HG03135 (cell line): ENCODE data around the gene E2F1.

Experiments used
- ATAC-seq: cut with Tn5 transposase; IDR thresholded peaks from one replicate; pipeline ENCODE4 v1.9.1; 2021; ENCODE audit warnings: mild to moderate bottlenecking, moderate library complexity; ENCODE audit not compliant: unreplicated experiment

The E2F1 gene, protein sequence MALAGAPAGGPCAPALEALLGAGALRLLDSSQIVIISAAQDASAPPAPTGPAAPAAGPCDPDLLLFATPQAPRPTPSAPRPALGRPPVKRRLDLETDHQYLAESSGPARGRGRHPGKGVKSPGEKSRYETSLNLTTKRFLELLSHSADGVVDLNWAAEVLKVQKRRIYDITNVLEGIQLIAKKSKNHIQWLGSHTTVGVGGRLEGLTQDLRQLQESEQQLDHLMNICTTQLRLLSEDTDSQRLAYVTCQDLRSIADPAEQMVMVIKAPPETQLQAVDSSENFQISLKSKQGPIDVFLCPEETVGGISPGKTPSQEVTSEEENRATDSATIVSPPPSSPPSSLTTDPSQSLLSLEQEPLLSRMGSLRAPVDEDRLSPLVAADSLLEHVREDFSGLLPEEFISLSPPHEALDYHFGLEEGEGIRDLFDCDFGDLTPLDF

DNA sequence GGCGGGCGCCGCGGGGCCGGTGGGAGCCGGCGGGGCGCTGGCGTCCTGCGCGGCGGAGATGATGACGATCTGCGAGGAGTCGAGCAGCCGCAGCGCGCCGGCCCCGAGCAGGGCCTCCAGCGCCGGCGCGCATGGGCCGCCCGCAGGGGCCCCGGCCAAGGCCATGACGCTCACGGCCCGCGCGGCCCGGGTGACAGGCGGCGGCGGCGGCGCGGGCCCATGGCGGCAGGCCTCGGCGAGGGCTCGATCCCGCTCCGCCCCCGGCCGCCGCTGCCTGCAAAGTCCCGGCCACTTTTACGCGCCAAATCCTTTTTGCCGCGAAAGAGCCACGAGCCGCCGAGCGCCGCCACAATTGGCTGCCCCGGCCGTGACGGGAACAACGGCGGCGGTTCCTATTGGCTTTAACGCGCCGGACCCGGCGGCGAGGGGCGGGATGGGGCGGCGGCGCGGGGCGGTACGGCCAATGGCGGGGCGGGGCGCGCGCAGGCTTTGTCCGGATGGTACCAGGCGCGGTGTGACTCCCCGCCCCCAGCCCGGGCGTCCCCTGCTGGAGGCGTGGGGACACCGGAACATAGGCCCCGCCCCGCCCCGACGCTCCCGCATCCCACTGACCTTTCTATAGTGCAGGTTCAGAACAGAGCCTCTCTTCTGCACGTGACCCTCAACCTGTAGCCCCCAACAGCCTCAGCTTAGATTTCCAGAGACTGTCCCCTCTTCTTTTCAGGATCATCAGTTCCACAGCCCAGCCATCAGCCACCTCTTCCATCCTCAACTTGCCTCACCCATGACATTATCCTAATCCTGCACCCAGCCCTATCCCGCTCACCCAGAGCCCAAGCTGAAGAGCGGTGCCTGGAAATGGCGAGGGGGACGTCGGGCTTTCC is at the start of gene E2F1:
TSS of gene E2F1 (minus strand) at position 286 of the 884 bp plus-strand sequence. CDS start at position 165, 121 bp downstream.
- peak; percentile 79 for ATAC-seq

DNA sequence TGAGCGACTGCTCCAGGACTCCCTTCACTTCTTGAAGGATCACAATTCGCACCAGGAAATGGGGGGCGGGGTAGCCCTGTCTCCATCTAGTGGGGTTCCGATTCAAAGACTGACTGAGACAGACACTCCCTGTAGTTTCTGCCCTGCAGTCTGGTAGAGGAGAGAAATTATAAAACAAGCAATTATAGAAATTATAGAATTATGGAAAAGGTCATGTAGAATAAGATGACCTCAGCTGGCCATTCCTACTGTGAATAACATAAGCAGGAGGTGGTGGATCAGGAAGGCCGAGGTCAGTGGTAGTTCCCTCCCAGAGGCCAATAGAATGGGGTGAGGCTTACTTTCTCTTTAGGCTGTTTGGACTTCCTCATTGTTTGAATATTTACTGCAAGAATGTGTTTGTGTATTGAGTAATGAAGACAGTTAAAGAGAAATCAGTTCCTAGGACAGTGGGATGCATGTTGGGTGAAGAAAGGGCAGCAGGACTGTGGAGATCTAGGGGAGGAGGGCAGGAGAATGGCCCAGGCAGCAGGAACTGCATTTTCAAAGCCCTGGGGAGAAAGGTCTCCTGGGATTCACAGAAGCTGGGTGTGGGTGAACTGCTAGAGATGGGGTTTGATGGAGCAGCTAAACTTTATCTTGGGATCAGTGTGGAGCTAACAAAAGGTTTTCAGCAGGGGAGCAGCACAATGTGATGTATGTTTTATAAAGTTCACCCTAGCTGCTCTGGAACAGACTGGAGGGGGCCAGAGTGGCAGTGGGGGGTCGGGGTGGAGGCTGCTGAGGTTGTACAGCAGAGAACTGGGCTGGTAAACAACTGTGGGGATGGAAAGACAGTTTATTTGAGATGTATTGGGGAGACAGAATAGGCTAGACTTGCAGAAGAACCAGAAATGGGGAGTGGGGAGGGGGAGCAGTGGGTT is 47.7 kb upstream of the E2F1 start:
- no peak for ATAC-seq

DNA sequence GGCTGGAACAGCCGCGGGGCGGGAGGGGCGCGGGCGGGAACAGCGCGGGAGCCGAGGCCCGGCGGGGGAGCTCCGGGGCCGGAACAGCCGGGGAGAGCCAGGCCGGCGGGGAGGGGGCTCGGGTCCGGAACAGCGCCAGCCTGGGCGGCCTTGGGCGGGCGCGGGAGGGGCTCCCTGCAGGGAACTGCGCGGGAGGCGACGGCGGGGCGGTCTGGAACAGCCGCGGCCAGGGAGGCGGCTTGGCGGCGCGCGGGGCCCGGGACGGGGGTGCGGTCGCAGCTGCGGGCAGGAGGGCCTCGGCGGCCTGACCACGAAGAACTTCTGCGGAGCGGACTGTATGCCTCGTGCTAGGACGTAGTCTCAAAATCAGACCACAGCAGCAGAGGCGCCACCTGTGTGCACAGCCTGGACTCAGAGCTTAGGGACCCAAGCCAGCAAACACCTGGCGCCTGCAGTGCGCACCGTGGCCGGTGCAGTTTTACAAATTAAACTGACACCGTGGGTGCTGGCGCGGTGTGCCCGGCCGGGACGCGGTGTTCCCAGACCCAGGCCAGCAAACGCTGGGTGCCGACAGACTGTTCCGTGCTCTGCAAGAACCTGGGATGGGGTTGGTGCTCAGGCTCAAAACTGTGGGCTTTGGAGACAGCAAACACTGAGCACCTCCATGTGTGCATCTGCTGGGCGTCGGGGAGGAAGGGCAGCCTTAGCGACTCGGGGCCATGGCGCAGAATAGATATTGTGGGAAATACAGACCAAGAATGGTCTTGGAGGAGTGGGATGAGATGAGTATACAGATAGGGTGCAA is 46.2 kb upstream of the E2F1 start:
- ATAC-seq = peak; percentile 55

DNA sequence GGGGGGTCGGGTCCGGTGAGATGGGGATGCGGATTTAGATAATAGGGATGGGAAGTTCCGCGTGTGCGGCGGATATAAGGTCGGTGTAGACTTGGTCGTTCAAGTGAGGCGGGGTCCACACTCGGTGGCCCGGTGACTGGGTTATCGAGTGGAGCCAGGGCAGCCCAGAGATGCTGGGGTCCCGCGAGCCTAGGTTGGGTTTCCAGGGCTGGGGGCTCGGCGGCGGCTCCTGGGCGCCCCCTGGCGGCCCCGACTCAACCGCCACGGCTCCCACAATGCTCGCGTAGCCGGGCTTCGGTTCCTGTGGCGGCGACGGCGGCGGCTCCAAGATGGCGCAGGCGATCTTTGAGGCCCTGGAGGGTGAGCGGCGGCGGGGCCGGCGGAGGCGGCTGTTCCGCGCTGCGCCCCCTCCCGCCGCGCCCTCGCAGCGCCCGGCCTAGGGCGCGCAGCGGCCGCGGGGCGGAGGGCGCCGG is 45.5 kb upstream of the E2F1 start, which contains the start of gene ZNF341:
TSS of gene ZNF341 (plus strand) at position 304 of the 473 bp plus-strand sequence. CDS start at position 330, 26 bp downstream.
- peak; percentile 76 for ATAC-seq

DNA sequence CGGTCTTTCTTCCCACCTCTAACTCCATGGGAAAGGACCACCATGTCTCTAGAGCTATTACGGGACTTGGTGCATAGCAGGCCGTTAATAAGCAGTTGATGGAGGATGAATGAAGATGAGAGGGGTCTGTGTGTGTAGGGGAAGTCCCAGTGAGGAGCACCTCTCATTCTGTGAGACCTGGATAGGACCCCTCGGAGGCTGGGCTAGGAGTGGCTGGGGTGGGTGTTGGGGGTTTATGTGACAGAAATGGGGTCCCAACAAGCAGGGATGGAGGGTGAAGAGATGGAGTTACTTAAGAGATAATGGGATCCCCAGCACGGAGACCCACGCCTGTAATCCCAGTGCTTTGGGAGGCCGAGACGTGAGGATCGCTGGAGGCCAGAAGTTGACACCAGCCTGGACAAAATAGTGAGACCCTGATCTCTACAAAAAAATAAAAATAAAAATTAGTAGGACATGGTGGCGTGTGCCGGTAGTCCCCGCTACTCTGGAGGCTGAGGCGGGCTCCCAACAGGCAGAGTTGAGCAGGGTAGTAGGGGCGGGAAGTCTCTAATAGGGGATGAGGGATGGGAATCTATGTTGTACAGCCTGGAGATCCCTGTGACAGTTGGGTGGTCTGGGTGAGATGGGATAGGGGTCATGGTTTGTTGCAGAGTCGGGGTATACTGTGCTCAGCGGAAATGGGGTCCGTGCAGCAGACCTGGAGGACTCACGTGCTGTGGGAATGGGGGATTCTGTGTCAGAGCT is 44.9 kb upstream of the E2F1 start:
- no peak for ATAC-seq

DNA sequence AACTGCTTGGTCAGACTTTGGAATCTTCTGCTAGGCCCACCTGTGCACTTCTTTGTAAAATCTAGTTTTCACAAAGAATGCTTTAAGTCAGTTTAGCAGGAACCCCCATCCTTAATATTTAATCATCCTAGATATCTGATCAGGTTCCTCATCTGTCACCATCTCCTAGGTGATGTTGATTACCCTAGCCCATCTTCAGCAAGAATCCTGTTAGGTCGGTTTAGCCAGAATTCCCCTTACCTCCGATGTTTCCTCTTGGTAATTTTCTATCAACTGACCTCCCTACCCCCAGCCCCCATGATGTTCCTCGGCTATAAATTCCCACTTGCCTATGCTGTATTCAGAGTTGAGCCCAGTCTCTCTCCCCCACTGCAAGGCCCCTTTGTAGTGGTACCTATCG is 42.9 kb upstream of the E2F1 start:
- no peak for ATAC-seq

DNA sequence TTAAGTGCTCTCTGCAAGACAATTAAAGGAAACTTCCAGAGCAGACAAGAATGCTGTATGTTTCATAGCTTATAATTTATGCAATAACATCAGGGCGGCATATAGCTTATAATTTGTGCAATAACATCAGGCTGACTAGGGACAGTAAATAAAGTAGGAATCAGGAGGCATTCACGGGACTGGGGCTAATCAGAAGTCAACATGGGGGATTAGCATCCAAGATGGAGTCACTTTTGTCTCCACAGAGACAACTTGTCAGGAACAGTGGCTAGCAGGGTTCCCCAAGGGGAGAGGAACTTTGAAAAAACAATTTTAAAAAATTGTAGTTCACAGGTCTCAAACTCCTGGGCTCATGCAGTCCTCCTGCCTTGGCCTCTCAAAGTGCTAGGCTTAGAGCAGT is 42.3 kb upstream of the E2F1 start:
- ATAC-seq = no peak

DNA sequence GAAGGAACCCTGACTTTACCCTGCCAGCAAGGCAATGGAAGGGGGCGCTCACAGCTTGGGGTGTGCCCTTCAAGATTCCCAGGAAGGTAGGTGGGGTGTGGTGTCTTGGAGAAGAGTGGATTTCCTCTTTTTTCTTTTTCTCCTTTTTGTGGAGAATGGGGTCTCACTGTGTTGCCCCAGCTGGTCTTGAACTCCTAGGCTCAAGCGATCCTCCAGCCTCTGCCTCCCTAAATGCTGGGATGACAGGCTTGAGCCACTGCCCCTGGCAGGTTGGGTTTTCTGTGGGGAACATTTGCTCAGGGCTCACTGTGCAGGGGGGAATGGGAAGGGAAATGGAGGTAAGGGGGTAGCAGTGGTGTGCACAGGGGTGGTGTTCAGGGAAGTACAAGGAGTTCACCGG is 41.6 kb upstream of the E2F1 start:
- no peak for ATAC-seq

DNA sequence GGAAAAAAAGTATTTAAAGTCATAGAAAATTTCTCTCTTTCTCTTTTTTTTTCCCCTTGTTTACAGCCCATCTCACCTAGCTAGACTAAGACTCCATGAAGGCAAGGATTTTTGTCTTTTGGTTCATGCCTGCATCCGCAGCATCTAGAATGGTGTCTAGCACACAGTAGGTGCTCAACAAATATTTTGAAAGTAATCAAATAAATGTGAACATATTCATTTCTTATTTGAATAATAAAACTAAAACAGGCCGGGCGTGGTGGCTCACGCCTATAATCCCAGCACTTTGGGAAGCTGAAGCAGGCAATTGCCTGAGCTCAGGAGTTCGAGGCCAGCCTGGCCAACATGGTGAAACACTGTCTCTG is 40.9 kb upstream of the E2F1 start:
- ATAC-seq = no peak

DNA sequence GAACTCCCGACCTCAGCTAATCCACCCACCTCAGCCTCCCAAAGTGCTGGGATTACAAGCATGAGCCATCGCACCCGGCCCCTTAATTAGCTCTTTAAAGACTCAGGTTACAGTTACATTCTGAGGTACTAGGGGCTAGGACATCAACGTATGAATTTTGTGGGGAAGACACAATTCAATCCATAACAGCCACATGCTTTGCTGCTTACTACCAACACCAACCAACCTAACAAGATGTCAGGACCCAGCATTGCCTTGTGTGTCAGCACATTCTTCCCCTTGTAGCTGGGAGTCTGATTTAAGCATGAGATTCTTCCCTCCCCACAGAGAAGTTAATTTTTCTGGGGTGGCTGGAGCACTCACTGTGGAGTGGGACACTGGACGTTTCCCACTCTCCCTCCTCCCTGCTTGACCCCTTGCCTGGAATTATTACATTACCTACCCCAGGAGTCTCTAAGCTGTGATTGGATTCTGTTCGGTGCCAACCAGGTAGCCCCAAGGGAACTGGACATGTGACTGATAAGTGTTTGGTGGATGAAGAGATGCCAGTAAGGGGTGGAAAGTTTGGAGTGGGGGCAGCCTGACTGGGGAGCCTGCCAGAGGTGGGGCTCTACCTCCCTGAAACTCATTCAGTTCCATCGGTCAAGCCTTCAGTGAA is 39.6 kb upstream of the E2F1 start:
- no peak for ATAC-seq

DNA sequence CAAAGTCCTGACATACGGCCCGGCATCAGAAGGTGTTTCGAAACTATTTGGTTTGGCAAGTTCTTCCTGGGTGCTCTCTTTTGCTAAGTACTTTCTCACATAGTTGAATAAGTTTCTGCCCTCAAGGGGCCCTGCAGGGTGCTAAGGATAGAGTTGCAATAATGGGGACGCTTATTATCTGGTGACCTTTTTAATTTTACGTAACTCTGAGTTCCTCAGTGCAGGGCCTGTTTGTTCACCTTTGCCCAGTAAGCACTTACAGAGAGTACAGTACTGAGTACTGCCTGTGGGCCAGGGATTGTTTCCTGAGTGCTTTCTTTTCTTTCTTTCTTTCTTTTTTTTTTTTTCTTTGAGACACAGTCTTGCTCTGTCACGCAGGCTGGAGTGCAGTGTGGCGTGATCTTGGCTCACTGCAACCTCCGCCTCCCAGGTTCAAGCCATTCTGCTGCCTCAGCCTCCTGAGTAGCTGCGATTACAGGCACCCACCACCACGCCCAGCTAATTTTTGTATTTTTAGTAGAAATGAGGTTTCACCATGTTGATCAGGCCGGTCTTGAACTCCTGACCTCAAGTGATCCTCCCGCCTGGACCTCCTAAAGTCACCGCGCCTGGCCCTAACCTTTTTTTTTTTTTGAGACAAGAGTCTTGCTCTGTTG is 38.4 kb upstream of the E2F1 start:
- ATAC-seq = no peak

DNA sequence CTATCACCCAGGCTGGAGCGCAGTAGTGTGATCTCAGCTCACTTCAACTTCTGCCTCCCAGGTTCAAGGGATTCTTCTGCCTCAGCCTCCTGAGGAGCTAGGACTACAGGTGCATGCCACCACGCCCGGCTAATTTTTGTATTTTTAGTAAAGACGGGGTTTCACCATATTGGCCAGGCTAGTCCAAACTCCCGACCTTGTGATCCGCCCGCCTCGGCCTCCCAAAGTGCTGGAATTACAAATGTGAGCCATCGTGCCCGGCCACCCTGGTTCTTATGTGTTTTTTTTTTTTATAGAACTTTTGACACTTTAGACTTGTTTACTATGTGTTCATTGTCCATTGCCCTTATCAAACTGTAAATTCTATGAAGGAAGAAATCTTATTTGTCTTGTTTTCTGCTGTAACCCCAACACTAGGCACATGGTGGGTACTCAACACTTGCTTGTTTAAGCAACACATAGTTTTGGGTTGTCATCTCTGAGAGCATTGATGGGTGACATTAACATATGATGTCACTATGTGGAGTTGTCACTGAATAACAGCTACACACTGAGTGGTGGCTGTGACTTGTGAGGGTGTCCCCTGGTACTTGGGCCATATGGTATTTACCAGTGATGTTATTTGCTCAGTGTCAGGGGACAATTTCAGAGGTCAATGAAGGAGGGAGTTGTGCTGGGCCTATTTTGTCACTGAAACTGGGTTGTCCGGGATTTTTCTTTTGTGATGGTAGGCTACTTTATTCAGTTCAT is 35.4 kb upstream of the E2F1 start:
- no peak for ATAC-seq

DNA sequence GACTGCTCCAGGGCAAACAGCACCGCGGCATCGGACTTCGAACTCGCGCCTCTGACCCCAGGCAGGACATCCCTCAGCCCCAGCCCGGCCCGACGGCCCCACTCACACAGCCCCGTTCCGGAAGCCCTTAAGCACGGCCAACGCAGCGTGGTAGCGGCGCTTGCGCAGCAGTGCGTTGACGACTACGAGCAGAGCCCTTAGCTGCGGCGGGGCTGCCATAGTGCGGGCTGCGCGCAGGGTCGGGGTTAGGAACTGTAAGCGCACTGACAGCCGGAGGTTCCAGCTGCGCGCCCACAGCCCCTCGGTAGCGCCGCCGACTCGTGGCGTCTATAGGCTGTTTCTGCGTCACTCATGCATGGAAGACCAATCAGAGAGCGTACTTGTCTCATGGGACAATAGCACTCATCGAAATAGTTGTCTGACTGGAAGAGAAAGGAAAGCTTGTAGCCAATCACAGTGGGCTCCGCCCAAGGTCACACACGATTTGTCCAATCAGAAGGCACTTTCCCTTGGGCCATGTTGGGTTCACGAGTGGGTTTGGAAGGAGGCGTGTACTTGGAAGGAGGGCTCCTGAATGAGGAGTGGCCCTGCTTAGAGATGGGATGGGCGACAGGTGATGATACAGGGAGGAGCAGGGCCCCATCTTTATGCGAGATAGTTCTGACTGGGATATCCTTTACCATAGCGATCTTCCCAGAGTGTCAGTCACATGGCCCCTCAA is 34.0 kb upstream of the E2F1 start, which contains the start of gene PXMP4:
TSS of gene PXMP4 (minus strand) at position 322 of the 721 bp plus-strand sequence. CDS start at position 219, 103 bp downstream.
- ATAC-seq = peak; percentile 94

DNA sequence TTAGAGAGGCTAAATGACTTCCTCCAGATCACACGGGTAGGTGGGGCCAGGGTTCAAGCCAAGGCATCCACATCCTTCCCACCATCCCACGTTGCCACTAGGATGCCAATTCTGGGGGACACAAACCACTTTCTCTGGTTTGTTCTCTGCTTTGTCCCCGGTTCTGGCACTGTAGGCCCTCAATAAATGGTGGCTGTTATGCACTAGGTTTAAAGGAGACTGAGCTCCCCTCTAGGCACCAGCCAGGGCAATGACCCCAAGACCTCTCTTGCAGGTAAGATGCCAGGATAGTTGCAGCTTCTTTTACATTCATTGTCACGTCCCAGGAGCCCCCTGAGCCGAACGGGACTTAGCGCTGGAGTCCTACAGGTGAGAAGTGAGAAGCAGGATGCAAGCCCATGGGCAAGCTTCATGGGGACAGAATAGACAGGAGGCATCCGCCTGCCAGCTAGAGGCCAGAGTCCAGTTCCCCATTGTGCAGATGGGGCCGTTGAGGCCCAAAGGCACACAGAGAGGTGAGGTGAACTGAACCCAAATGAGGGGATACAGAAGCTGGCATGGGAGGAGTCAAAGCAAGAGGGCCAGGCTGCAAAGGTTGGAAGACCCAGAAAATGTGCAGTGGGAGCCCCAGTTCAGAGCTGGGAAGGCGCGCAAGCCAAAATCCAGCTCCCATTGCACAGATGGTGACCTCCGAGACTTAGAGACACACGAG is 33.2 kb upstream of the E2F1 start:
- ATAC-seq = no peak

DNA sequence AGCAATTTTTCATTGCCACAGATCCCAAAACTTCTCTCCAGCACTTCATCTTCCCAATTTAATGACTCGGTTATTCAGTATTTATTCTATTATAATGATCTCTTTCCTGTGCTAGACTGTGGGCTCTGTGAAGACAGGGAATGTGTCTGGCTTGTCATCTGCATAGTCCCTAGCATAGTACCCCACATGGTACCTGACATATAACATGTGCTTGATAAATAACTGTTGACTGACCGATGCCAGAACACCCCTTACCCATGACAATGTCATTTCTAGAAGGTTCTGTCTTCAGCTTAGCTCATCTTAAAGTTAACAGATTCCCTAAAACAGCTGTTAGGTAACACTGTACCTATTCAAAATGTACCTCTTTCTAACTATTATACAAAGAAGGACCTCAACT is 30.3 kb upstream of the E2F1 start:
- no peak for ATAC-seq

DNA sequence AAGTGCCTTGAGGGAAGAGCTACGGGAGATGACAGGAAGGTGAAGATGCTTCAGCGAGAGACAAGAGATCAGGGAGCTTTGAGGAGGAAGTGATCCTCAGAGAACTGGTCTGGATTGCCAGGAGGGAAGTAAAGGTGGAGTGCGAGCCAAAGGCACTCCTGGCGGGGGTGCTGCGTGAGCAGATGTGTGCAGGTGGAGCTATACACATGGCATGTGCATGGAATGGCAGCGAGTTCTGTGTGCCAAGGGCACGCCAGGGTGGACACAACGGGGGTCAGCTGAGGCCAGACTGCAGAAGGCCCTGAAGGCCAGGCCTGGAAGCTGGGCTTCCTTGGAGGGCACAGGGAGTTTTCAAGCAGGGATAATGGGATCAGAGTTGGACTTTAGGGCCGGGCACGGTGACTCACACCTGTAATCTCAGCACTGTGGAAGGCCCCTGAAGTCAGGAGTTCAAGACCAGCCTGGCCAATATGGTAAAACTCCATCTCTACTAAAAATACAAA is 27.7 kb upstream of the E2F1 start:
- ATAC-seq = no peak
